Measurements from ENCODE around the gene MGAT3. TPM values are rescaled to one million over a fixed set of nuclear protein-coding genes. Genes with fewer than 3 reads are reported as not detected.

Gene MGAT3
- total RNA-seq, 1 experiment from 2014 or later: 0.57 TPM

- H3K4me1 ChIP-seq (ENCODE audit: control insufficient read depth, insufficient read depth, low read length): peaks cover 17% of the 10 kb centered on the region
- CTCF ChIA-PET: interaction anchor here (0.5 to 1.5 kb wide), 2 partner anchors 489 to 1748 kb away, joined by 4 to 5 read pairs; no protein-coding TSS in a partner anchor
- no peak overlapping the region for H3K4me3 ChIP-seq (ENCODE audit: low read depth in 2 of 2, low read length in 2 of 2)
- H3K36me3 ChIP-seq (ENCODE audit: control insufficient read depth, insufficient read depth, low read length): peaks cover 4% of the 10 kb centered on the region; the same call in 1 of the 2 replicates
- no peaks in the 10 kb centered on the region for H3K9me3 ChIP-seq (ENCODE audit: control insufficient read depth, insufficient read depth, low read depth, low read length)
- POLR2A ChIA-PET: no interaction called here
- in situ Hi-C loops (cut with HindIII; ENCODE audit: low pct_unique_long_range_greater_than_20kb, low sequenced_read_pairs): no loop called here
- no peak overlapping the region for H3K27ac ChIP-seq (ENCODE audit: low read length)
- TF ChIP-seq SIN3A (IDR thresholded peaks at IDR 0.05; ENCODE audit: borderline replicate concordance, insufficient read depth, low read depth, low read length) (no peak), POLR2AphosphoS5 (IDR thresholded peaks at IDR 0.05; ENCODE audit: low read depth, low read length) (no peak), REST (IDR thresholded peaks at IDR 0.05; ENCODE audit: insufficient read depth in 1 of 2, low read depth in 2 of 2, low read length in 1 of 2) (no peak), TCF7L2 (IDR thresholded peaks at IDR 0.05; ENCODE audit: low read depth, low read length) (no peak), CTCF (IDR thresholded peaks at IDR 0.05) (no peak)
- ATAC-seq (no peak), DNase-seq (ENCODE audit: low read depth, low spot score) (no peak)
- no TSS peak for BruUV-seq (replicated peaks)
- no peaks in the 10 kb centered on the region for H3K27me3 ChIP-seq (ENCODE audit: control insufficient read depth, insufficient read depth, low read length)
- intact Hi-C loops (cut with micrococcal nuclease; ENCODE audit: unreplicated experiment): loop anchor here (5.0 kb wide), 1 partner anchor 501 kb away; no protein-coding TSS in a partner anchor
Measured at GRCh38 chr22:39535831-39536449, 79.1 kb downstream of the MGAT3 start.

GRCh38 chr22:39536711-39537110 is 79.9 kb downstream of the MGAT3 start:
- H3K27ac ChIP-seq (ENCODE audit: low read length): no peak overlapping the region
- peaks cover 4% of the 10 kb centered on the region; the same call in 1 of the 2 replicates for H3K36me3 ChIP-seq (ENCODE audit: control insufficient read depth, insufficient read depth, low read length)
- no peaks in the 10 kb centered on the region for H3K27me3 ChIP-seq (ENCODE audit: control insufficient read depth, insufficient read depth, low read length)
- CTCF ChIA-PET: interaction anchor here (0.5 to 1.5 kb wide), 2 partner anchors 488 to 1749 kb away, joined by 4 to 5 read pairs; no protein-coding TSS in a partner anchor
- no peaks in the 10 kb centered on the region for H3K9me3 ChIP-seq (ENCODE audit: control insufficient read depth, insufficient read depth, low read depth, low read length)
- no peak for ATAC-seq
- BruUV-seq (replicated peaks): no TSS peak
- no peak overlapping the region for H3K4me3 ChIP-seq (ENCODE audit: low read depth in 2 of 2, low read length in 2 of 2)
- no peak for DNase-seq (ENCODE audit: low read depth, low spot score)
- in situ Hi-C loops (cut with HindIII; ENCODE audit: low pct_unique_long_range_greater_than_20kb, low sequenced_read_pairs): no loop called here
- intact Hi-C loops (cut with micrococcal nuclease; ENCODE audit: unreplicated experiment): loop anchor here (5.0 kb wide), 1 partner anchor 501 kb away; no protein-coding TSS in a partner anchor
- H3K4me1 ChIP-seq (ENCODE audit: control insufficient read depth, insufficient read depth, low read length): peaks cover 9% of the 10 kb centered on the region
- TF ChIP-seq REST (IDR thresholded peaks at IDR 0.05; ENCODE audit: insufficient read depth in 1 of 2, low read depth in 2 of 2, low read length in 1 of 2): no peak
- no peak for TF ChIP-seq CTCF (IDR thresholded peaks at IDR 0.05)
- TF ChIP-seq POLR2AphosphoS5 (IDR thresholded peaks at IDR 0.05; ENCODE audit: low read depth, low read length): no peak
- POLR2A ChIA-PET: interaction anchor here (0.6 kb wide), 1 partner anchor 88 kb away, joined by 4 read pairs; no protein-coding TSS in a partner anchor
